AG08395 (cell line): ENCODE data around the gene KLHL17.
"Not testable (repeated sequence)": the region's sequence is repeated elsewhere in the genome, so short reads cannot be mapped to it uniquely, and the experiment has no call there.

Source experiments
- DNase-seq: peaks from one replicate; pipeline ENCODE4 v3.0.0; 2012; ENCODE audit warnings: mixed read lengths, low spot score

The KLHL17 gene

GRCh38 chr1:970242-970972 lies 10.0 kb downstream of the KLHL17 start:
- no peak for DNase-seq

GRCh38 chr1:970973-971730 lies 10.8 kb downstream of the KLHL17 start:
- DNase-seq: no peak

DNA sequence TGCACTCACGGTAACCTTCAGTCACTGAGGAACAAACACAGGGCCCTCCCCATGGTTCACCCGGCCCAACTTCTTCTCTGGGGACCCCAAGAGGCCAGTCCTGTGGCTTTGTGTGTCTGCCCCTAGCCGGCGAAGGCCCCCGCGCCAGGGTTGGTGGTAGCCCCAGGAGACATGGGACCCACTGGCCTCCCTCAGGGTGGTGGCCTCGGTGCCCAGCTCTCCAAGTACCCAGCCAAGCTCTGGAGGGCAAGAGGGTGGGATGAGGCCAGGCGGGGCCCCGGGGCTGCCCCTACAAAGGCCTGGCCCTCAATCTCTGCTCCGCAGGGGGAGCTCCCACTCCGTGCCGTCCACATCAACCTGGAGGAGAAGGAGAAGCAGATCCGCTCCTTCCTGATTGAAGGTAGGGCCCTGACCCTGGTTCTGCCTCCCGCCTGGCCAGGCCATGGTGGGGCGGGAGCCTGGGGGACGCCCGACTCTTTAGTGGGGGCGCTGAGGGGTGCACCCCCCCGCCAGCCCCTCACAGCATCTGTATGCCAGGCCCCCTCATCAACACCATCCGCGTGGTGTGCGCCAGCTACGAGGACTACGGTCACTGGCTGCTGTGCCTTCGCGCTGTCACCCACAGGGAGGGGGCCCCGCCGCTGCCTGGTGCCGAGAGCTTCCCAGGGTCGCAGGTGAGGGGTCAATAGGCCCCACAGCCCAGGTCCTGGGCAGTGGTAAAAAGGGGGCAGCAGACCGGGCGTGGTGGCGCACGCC lies 11.5 kb downstream of the KLHL17 start:
- DNase-seq: no peak

GRCh38 chr1:972726-973458 lies 12.5 kb downstream of the KLHL17 start:
- no peak for DNase-seq

- no peak for DNase-seq
Measured at GRCh38 chr1:973459-974292, 13.3 kb downstream of the KLHL17 start.

DNA sequence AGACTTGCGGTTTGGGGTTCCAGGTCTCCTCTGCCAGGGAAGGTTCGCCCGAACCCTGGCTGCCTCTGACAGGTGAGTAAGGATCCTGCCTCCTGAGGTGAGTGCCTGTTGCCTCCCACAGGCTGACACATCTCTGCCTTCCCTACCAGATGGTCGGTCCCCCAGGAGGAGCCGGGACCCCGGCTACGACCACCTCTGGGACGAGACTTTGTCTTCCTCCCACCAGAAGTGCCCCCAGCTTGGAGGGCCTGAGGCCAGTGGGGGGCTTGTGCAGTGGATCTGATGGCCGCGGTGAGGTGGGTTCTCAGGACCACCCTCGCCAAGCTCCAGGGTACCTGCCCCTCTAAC lies 13.9 kb downstream of the KLHL17 start:
- DNase-seq: no peak

DNA sequence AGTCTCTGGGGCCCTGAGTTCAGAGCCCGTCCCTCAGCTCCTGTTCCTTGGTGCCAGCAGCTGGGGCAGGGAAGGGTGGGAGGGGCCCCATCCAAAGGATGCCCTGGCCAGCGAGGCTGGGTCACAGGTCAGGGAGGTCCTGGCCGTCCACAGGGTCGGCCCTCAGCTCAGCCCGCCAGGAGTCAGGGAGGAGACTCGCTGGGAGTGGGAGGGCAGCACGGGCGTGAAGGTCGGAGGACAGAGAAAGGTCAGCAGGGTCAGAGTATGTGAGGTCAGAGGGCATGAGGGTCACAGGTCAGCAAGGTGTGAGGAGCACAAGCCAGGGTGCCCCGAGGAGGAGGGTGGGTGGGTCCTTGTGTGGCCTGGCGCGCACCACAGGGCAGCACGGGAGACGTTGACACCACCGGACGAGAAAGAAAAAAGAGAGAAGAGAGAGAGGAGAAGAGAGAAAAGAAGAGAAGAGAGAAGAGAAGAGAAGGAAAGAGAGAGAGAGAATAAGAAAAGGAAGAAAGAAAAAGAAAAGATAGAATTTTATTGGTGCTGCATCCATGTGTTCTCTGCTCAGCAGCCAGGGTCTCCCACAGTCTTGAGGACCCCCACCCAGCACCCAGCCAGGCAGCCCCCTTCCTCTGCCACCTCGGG lies 14.4 kb downstream of the KLHL17 start:
- DNase-seq: no peak

DNA sequence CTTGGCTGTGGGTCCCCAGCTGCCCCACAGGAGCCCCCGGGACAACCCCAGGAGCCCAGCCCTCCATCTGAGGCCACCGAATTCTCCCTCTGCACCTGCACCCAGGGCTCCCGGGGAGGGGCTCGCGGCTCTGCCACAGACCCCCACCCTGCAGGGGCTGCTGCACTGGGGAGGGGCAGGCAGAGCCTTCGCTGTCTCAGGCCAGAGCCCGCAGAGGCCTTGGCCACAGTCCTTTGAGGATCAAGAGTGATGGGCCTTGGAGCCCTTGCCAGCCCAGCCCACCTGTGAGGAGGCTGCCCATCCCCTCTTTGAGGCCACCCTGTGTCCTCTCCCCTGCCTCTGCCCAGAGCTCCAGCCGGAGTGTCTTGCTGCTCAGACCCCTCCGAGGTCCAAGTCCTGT lies 15.0 kb downstream of the KLHL17 start:
- DNase-seq: no peak

DNA sequence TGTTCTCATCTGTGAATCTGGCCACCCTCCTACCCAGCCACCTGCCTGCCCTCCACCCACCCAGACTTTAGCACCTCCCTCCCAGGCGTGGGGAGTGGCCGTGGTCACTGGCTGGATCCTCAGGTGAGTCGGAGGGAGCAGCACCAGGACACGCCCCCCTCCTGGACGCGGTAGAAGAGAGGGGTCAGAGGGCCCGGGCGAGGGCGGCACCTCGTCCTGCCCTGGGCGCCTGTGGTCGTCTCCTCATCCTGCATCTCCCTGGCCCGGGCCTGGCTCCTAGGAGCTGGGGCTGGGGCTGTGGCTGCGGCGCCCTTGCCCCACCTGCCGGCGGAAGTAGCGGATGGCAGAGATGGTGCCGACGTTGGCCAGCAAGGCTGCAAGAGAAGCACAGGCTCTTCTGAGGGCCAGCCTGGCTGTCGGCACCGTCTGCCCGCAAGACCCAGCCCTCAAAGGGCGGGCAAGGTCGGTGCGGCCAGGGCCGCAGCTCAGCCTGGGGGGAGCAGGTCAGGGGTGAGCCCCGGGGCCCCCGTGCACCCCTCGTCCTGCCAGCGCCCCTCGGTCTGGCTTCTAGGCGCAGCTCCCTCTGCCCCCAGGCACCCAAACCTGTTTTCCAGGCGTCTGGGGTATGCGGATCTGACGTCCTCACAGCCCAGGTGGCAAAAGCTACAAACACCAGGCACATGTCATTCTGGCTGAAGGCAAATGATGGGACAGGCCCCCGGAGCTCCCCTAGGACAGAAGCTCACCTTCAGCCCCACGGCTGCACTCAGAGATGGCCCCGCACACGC lies 15.7 kb downstream of the KLHL17 start:
- DNase-seq: peak; percentile 83

- not testable (repeated sequence) for DNase-seq
Measured at GRCh38 chr1:976791-977190, 16.4 kb downstream of the KLHL17 start.

DNA sequence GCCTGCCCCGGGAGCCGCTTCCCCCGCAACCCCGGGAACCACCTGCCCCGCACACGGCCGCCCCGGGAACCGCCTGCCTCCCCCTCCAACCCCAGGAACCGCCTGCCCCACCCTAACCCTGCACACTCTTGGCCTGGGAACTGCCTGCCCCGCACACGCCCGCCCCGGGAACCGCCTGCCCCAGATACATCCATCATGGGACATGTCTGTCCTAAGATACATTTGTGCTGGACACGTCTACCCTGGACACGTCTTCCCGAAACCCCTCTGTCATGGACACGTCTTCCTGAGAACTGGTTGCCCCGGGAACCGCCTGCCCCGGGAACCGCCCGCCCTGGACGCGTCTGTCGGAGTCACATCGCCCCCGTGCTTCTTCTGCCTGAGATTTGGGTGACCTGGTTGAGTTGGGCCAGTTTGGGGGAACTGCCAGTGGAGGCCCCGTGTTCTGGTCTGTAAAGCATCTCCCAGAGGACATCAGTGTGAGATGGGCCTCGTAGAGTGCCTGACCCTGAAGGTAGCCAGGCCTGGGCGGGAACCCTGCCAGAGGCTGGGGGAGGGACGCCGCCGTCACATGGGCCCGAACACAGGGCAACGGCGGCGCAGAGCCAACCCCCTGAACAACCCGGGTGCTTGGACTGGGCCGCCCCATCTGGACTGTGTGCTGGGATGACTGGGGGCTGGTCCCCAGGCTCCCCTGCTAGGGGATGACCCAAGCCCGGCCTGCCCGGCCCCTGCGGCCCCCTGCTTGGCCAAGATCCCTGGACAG lies 17.9 kb downstream of the KLHL17 start:
- no peak for DNase-seq

- DNase-seq: no peak
Measured at GRCh38 chr1:978835-979743, 18.7 kb downstream of the KLHL17 start.

GRCh38 chr1:979744-980072 lies 19.3 kb downstream of the KLHL17 start:
- no peak for DNase-seq

DNA sequence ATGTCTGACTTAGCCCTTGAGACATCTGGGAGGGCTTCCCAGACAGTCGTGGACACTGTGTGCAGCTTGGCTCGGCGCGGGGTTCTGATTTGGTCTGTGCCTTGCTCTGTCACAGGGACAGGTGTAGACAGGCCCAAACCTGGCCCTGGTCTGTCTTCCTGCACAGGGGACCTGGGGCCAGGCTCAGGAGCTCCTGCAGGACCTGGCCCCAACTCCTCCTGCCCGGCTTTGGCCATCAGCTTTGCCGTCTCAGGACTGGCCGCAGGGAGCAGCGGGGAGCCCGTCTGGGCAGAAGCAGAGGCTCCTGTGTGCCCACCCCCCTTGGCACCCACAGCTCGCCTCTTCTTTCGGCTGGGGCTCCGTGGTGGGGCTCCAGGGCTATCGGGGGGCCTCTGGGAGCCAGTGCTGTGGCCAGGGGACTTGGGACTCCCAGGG lies 19.8 kb downstream of the KLHL17 start:
- no peak for DNase-seq

- no peak for DNase-seq
Measured at GRCh38 chr1:980602-981395, 20.4 kb downstream of the KLHL17 start.

GRCh38 chr1:981491-981954 lies 21.1 kb downstream of the KLHL17 start:
- no peak for DNase-seq

DNA sequence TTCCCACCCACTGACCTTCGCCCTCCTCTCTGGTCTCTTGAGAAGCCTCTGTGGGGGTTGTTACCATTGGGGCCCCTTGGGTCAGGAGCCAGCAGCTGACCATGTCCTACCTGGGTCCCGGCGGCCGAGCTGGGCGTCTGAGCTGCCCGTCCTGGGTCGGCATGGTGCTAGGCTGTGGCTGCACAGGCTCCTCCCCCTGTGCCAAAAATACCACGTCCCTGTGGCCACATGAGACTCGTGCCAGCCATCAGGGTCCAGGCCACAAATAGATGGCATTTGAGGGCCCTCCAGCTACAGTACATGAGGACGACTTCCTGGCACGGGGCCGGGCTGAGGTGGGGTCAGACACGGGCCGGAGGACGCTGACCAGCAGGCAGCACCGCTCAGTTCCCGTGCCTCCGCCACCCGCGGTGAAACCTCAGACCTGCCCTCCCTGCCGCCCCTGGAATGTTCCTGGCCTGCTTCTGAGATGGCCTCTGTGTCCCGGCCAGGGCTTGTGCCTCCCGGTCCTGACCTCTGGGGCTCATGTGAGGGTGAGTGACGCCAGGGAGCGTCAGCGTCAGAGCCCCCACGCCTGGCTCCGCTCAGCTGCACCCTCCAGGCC lies 21.7 kb downstream of the KLHL17 start, which contains the start of gene PERM1:
PERM1 (minus strand) TSS at position 139 of the 604 bp plus-strand sequence. CDS start 1,064 bp downstream, outside the sequence.
- no peak for DNase-seq
